CD4-positive, alpha-beta T cell treated with Interleukin-10 for 1 hour (primary cell): ENCODE measurements around the gene ACO2.
"Not testable (repeated sequence)": the region's sequence is repeated elsewhere in the genome, so short reads cannot be mapped to it uniquely, and the experiment has no call there.

ENCODE experiments used
- DNase-seq: peaks from one replicate; pipeline ENCODE4 v3.0.0-alpha.2; 2020

The ACO2 gene

GRCh38 chr22:41468381-41469217, at the start of gene ACO2, which contains the start of gene PHF5A:
ACO2 (plus strand) TSS chr22:41469117; CDS start chr22:41469147, 30 bp downstream.
PHF5A (minus strand) TSS chr22:41468692; CDS start chr22:41468653, 39 bp downstream.
- peak; percentile 98 for DNase-seq

- peak; percentile 63 for DNase-seq
These were observed 43.1 kb upstream of the ACO2 start for GRCh38 chr22:41425660-41426365.

DNA sequence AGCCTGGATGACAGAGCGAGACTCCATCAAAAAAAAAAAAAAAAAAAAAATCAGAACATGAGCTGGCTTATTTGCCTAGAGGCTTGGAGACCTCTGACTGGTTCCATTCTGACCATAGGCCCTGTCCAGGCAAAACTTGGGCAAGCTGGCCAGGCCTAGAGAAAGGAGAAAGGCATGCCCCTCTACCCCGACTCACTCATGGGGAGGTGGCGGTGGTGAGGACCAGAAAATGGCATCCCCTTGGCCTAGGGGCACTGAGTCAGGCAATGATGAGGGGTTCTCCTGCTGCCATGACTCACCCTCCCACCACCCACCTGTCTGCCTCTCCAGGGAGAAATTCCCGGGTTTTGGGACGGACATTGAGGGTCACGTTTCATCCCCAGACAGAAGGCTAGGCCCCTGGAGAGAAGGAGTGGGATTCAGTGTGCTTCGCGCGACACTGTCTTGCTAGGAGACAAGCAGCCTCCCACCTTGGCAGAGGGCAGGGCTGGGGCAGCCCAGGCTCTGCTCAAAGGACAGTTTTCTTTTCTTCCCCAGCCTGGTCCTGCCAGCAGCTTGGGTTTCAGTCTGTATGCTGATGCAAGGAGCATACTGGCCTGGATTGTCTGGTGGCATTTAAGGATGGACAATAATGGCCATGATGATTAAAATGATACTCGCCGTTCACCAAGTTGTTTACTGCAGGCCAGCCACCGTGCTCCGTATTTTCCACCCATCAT, 39.5 kb upstream of the ACO2 start:
- no peak for DNase-seq

- DNase-seq, result no peak
These were observed 39.0 kb upstream of the ACO2 start for GRCh38 chr22:41429951-41430332.

GRCh38 chr22:41431656-41432055, 37.3 kb upstream of the ACO2 start:
- no peak for DNase-seq

GRCh38 chr22:41433480-41433879, 35.4 kb upstream of the ACO2 start:
- not testable (repeated sequence) for DNase-seq

GRCh38 chr22:41434361-41435003, 34.4 kb upstream of the ACO2 start:
- not testable (repeated sequence) for DNase-seq

GRCh38 chr22:41435560-41435959, 33.4 kb upstream of the ACO2 start:
- no peak for DNase-seq

- no peak for DNase-seq
These were observed 32.4 kb upstream of the ACO2 start for GRCh38 chr22:41436322-41437113.

DNA sequence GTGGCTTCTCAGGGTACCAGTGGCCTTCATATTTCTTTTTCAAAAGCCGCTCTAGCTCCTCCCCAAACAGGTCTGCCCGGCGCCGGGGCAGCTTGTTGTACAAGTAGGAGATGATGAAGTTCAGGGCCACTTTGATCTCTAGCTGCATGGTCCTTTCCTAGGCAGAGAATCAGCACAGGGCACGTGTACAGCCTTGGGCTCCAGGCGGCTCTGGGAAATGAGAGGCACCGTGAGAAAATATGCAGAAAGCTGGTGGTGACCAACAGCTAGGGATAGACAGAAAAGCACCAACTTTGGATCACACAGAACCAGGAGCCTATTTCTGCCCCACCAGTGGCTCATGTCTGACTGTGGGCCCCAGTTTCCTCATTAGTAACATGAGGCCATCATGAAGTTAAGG, 31.7 kb upstream of the ACO2 start:
- DNase-seq, result no peak

- not testable (repeated sequence) for DNase-seq
These were observed 28.4 kb upstream of the ACO2 start for GRCh38 chr22:41440511-41440910.

DNA sequence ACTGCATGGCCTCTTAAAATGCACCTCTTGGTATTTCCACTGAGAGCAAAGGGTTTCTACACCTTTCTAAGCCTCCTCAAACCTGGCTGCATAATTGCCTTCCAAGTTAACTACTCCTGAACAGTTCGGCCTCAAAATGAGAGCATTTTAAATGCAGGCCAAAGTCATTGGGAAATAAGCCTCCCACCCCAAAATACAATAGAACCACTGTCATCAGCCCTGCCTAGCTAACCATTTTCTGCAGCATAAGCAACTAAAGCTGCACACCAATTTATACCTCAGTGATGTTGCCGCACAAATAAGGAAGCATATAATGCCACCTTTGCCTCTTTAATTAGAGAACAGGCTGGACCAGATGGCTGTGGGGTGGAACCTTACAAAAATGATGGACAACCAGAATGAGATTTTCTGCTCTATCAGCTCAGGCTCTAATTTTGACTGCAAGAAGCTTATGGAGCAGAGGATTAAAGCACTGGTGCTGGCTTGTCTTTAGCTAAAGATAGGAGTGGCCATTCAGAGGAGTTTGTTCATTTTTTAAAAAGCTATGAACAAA, 26.6 kb upstream of the ACO2 start:
- DNase-seq, result no peak

DNA sequence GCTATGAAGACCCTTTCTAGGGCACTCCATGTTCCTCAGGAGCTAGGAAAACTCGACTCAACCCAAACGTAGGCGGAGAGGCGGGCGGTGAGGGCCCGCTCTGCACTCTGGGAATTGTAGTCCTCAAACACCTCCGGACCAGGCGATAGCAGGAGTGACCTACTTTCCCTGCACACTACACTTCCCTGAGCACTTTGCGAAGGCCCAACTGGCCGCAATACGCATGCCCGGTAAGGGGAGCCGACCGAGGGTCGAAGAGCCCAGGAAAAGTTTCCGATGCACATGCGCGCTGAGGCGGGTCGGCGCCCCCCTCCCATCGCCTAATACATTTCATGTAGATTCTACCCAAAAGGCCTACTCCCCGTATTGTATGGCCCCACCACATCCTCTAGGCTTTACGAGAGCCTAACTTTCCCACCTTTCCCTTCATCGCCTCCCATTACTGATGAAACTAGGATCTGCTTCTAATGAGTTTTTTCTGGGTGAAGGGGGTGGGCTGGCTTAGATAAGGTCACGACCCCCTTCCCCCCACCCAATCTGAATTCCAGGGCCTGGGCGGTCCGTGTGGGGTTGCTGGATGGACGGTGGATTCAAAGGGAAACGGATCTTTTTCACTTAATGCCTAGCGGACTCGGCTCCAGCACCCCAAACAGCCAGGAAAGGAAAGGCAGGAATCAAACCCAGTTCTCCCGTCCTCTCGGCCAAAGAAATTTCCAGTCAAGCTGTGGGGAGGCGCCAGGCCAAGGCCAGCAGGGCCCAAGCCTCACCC, 24.4 kb upstream of the ACO2 start:
- DNase-seq, result peak; percentile 90

- DNase-seq, result peak; percentile 43
These were observed 23.5 kb upstream of the ACO2 start for GRCh38 chr22:41445129-41446056.

- no peak for DNase-seq
These were observed 22.8 kb upstream of the ACO2 start for GRCh38 chr22:41446057-41446501.

GRCh38 chr22:41446639-41447434, 22.1 kb upstream of the ACO2 start, which contains the start of gene TOB2:
TOB2 (minus strand) TSS chr22:41446801; CDS start chr22:41437345, 9,456 bp downstream.
- DNase-seq, result peak; percentile 96

- peak; percentile 58 for DNase-seq
These were observed 21.3 kb upstream of the ACO2 start for GRCh38 chr22:41447435-41448188.
